ENCODE measurements around the gene FGF14.

GRCh38 chr13:101711307-101712025 is 690.4 kb downstream of the FGF14 start:
- TF ChIP-seq CTCF (IDR thresholded peaks at IDR 0.05; ENCODE audit: insufficient read depth, low read depth, low read length) (no peak), EZH2 (IDR thresholded peaks at IDR 0.05; ENCODE audit: insufficient read depth, low read length) (no peak)

Data from astrocyte (in vitro differentiated cells and primary cell).